Inferior parietal cortex (tissue), 1 donor: ENCODE measurements around the gene S100A3.
"Not testable (repeated sequence)": the region's sequence is repeated elsewhere in the genome, so short reads cannot be mapped to it uniquely, and the experiment has no call there.

Experiments
- DNase-seq: peaks from one replicate; pipeline ENCODE4 v3.0.0-alpha.2; 2016; ENCODE audit errors: extremely low spot score

The S100A3 gene

GRCh38 chr1:153548722-153549688 is at the start of gene S100A3:
Gene S100A3 (minus strand): TSS chr1:153549258. CDS start chr1:153548485, 773 bp downstream.
- DNase-seq: no peak

GRCh38 chr1:153598309-153599172 is 49.5 kb upstream of the S100A3 start:
- no peak for DNase-seq

GRCh38 chr1:153597206-153597605 is 48.1 kb upstream of the S100A3 start:
- no peak for DNase-seq

GRCh38 chr1:153592748-153593147 is 43.7 kb upstream of the S100A3 start:
- no peak for DNase-seq

- DNase-seq: no peak
Observed at GRCh38 chr1:153588482-153588881, 39.4 kb upstream of the S100A3 start.

- not testable (repeated sequence) for DNase-seq
Observed at GRCh38 chr1:153588033-153588432, 39.0 kb upstream of the S100A3 start.

GRCh38 chr1:153587314-153587713 is 38.3 kb upstream of the S100A3 start:
- DNase-seq: no peak

GRCh38 chr1:153586347-153586746 is 37.3 kb upstream of the S100A3 start:
- DNase-seq: no peak

- DNase-seq: no peak
Observed at GRCh38 chr1:153585006-153585405, 35.9 kb upstream of the S100A3 start.

GRCh38 chr1:153583976-153584375 is 34.9 kb upstream of the S100A3 start:
- no peak for DNase-seq

- not testable (repeated sequence) for DNase-seq
Observed at GRCh38 chr1:153583514-153583913, 34.5 kb upstream of the S100A3 start.

GRCh38 chr1:153582836-153583235 is 33.8 kb upstream of the S100A3 start:
- DNase-seq: not testable (repeated sequence)

- DNase-seq: no peak
Observed at GRCh38 chr1:153578936-153579335, 29.9 kb upstream of the S100A3 start.

GRCh38 chr1:153578490-153578889 is 29.4 kb upstream of the S100A3 start:
- DNase-seq: no peak

GRCh38 chr1:153577624-153578051 is 28.6 kb upstream of the S100A3 start:
- DNase-seq: no peak

- no peak for DNase-seq
Observed at GRCh38 chr1:153577138-153577537, 28.1 kb upstream of the S100A3 start.

- not testable (repeated sequence) for DNase-seq
Observed at GRCh38 chr1:153575497-153575896, 26.4 kb upstream of the S100A3 start.

- DNase-seq: not testable (repeated sequence)
Observed at GRCh38 chr1:153575081-153575491, 26.0 kb upstream of the S100A3 start.

- DNase-seq: no peak
Observed at GRCh38 chr1:153573351-153573750, 24.3 kb upstream of the S100A3 start.

GRCh38 chr1:153572569-153573015 is 23.5 kb upstream of the S100A3 start:
- peak; percentile 79 for DNase-seq

- DNase-seq: peak; percentile 15
Observed at GRCh38 chr1:153571706-153572105, 22.6 kb upstream of the S100A3 start.

GRCh38 chr1:153570874-153571273 is 21.8 kb upstream of the S100A3 start:
- DNase-seq: no peak
